GM06990 (cell line): Measurements from ENCODE around the gene ARSI.

ENCODE experiments used
- DNase-seq: peaks from one replicate; pipeline ENCODE4 v3.0.0-alpha.2; 2011; ENCODE audit not compliant: insufficient read length; ENCODE audit errors: extremely low read depth
- H3K27me3 ChIP-seq: replicated peaks from 2 replicates; pipeline ENCODE4 v1.6.0; 2011; ENCODE audit warnings: low read length; ENCODE audit not compliant: control insufficient read depth, insufficient read depth
- H3K36me3 ChIP-seq: 2 replicates; pipeline ENCODE4 v1.5.1; 2011; ENCODE audit warnings: low read length; ENCODE audit not compliant: control insufficient read depth, insufficient read depth
- H3K4me3 ChIP-seq: replicated peaks from 2 replicates; pipeline ENCODE4 v1.5.1; 2011; ENCODE audit warnings: low read depth, mild to moderate bottlenecking, control low read depth, low read length
- CTCF ChIP-seq: IDR thresholded peaks from 2 replicates; pipeline ENCODE4 v1.5.1; 2011; ENCODE audit warnings: low read length, control low read depth, mild to moderate bottlenecking, inconsistent platforms; ENCODE audit not compliant: insufficient read depth, poor library complexity, severe bottlenecking

Gene ARSI

GRCh38 chr5:150340614-150341255, 38.0 kb upstream of the ARSI start:
- Histone ChIP-seq H3K27me3 (no peaks in the 10 kb centered on the region), H3K36me3 (no peaks in the 10 kb centered on the region), H3K4me3 (no peak overlapping the region)
- TF ChIP-seq CTCF = no peak
- no peak for DNase-seq

DNA sequence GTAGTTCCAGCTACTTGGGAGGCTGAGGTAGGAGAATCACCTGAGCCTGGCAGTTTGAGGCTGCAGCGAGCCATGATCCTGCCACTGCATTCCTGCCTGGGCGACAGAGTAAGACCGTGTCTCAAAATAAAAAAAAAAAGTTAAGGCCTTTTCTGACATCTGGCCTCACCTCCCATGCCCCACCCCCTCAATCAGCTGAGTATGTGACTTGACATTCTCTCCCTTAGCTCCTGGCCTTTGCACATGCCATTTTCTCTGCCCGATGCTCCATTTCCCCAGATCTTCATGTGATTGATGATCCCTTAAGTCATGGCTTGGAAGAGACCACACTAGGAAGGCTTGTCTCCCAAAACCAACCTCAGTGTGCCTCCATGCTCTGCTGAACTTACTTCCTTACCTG, 37.1 kb upstream of the ARSI start:
- H3K27me3 ChIP-seq = no peaks in the 10 kb centered on the region
- DNase-seq = no peak
- TF ChIP-seq CTCF = no peak
- no peak overlapping the region for H3K4me3 ChIP-seq
- H3K36me3 ChIP-seq = no peaks in the 10 kb centered on the region

DNA sequence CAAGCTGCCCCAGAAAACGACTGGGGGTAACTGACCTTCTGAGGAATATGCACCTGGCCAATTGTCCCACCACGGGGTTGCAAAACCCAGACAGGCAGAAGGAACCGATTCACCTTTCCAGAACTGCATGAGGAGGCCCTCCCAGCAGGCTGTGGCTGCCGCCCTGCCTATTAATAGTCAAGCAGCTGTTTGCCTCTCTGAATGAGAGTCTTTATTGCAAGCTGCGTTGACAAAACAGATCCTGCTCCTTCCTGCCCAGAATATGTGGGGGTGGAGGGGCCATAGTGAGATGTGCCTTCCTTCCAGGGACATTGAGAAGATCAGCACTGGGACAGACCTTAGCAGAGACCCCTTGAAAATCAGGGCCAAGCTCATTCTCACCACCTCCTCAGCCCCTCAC, 36.5 kb upstream of the ARSI start:
- no peak overlapping the region for H3K4me3 ChIP-seq
- no peaks in the 10 kb centered on the region for H3K36me3 ChIP-seq
- TF ChIP-seq CTCF = no peak
- no peak for DNase-seq
- H3K27me3 ChIP-seq = no peaks in the 10 kb centered on the region

DNA sequence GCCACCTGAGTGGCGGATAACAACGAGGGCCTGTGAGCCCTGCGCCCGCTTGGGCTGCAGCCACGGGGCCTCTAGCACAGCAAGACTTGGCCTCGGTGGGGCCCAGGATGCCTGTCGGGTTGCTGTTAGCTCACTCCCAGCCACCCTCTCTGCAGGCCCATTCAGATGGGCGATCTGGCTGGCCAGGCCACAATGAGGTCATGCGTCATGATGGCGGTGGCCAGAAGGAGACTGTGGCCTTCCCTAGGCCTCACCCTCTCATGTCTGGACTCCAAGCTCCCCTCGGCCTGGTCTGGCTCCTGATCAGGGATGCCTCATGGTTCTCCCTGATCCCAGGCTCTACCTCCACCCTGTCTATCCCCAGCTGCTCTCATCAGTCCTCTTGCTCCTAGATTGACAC, 35.8 kb upstream of the ARSI start:
- no peak for TF ChIP-seq CTCF
- H3K36me3 ChIP-seq = no peaks in the 10 kb centered on the region
- DNase-seq = no peak
- H3K27me3 ChIP-seq = no peaks in the 10 kb centered on the region
- no peak overlapping the region for H3K4me3 ChIP-seq

DNA sequence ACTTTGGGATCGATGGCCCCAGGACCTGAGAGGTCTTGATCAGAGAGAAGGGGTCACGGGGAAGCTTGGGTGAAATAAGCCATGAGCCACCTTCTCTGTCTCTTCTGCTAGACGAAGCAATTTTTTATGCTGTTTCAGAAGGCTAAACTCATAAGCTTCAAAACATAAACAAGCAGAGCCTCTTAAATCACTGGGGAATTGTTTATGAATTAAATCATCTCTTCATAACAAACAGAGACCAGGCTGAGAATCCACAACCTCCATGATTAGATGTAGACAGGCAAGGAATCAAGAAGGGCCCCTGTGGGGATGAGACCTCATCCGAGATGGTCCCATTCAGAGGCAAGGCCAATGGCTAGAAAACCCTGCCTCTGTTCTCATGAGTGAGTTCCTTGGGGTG, 33.1 kb upstream of the ARSI start:
- H3K27me3 ChIP-seq = no peaks in the 10 kb centered on the region
- no peak overlapping the region for H3K4me3 ChIP-seq
- no peak for TF ChIP-seq CTCF
- DNase-seq = no peak
- no peaks in the 10 kb centered on the region for H3K36me3 ChIP-seq

GRCh38 chr5:150333400-150333799, 30.7 kb upstream of the ARSI start:
- Histone ChIP-seq H3K4me3 (no peak overlapping the region), H3K27me3 (0 out of 2 replicates have a peak, but pooled peaks cover 1% of the 10 kb centered on the region), H3K36me3 (no peaks in the 10 kb centered on the region)
- DNase-seq = no peak
- no peak for TF ChIP-seq CTCF
